DND-41 (cell line): Measurements from ENCODE around the gene EFNA2.

ENCODE experiments used
- EZH2 ChIP-seq: IDR thresholded peaks from 3 replicates; pipeline ENCODE4 v1.6.1; 2012; ENCODE audit warnings: borderline replicate concordance, low read depth, mild to moderate bottlenecking, moderate library complexity, low read length, inconsistent platforms; ENCODE audit not compliant: severe bottlenecking
- TF ChIP-seq, protein P1 (sequence below): IDR thresholded peaks from 2 replicates; pipeline ENCODE4 v1.5.1; 2012; ENCODE audit warnings: borderline replicate concordance, low read length, moderate library complexity, mild to moderate bottlenecking; ENCODE audit not compliant: poor library complexity, severe bottlenecking; ENCODE audit errors: extremely low read depth

DNA sequence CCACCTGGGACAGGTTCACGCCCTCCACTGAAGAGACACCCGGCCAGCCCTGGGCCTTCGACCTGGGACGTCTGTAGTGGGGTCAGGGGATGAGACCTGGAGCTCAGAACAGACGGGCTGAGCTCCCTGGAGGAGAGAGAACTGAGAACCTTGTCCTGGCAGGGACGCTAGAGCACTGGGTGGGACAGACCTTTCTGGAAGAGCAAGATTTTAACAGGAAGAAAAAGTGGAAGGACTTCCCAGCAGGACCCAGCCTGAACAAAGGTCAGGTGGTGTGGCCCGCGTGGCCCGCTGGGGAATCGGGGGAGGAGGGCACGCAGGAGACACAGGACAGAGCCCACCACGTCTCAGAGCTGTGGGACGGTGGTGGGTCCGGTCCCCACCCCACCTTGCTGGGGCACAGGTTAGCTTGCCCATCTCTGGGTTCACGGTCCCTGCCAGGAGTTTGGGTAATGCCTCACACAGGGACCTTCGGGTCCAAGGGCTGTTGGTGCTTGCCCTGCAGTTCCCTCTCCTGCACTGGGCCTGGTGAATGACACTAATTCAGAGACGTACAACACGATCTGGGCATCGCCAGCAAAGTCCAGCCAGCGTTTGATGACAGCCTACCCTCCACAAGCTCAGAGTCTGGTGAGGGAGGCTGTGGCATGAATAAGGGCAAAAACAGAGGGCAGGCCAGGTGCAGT lies 1.2 kb upstream of the EFNA2 start:
- TF ChIP-seq, protein P1, sequence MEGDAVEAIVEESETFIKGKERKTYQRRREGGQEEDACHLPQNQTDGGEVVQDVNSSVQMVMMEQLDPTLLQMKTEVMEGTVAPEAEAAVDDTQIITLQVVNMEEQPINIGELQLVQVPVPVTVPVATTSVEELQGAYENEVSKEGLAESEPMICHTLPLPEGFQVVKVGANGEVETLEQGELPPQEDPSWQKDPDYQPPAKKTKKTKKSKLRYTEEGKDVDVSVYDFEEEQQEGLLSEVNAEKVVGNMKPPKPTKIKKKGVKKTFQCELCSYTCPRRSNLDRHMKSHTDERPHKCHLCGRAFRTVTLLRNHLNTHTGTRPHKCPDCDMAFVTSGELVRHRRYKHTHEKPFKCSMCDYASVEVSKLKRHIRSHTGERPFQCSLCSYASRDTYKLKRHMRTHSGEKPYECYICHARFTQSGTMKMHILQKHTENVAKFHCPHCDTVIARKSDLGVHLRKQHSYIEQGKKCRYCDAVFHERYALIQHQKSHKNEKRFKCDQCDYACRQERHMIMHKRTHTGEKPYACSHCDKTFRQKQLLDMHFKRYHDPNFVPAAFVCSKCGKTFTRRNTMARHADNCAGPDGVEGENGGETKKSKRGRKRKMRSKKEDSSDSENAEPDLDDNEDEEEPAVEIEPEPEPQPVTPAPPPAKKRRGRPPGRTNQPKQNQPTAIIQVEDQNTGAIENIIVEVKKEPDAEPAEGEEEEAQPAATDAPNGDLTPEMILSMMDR = no peak
- TF ChIP-seq EZH2 = no peak
